Jurkat, Clone E6-1 (cell line): ENCODE measurements around the gene FCAR.
"Not testable (repeated sequence)": the region's sequence is repeated elsewhere in the genome, so short reads cannot be mapped to it uniquely, and the experiment has no call there.

Source experiments
- DNase-seq: peaks from one replicate; pipeline ENCODE4 v3.0.0-alpha.2; 2011; ENCODE audit warnings: low read depth, low spot score
- H3K4me3 ChIP-seq: 2 replicates; pipeline ENCODE4 v1.5.1; 2011; ENCODE audit warnings: mild to moderate bottlenecking, low read length, control low read depth, moderate library complexity

The FCAR gene

DNA sequence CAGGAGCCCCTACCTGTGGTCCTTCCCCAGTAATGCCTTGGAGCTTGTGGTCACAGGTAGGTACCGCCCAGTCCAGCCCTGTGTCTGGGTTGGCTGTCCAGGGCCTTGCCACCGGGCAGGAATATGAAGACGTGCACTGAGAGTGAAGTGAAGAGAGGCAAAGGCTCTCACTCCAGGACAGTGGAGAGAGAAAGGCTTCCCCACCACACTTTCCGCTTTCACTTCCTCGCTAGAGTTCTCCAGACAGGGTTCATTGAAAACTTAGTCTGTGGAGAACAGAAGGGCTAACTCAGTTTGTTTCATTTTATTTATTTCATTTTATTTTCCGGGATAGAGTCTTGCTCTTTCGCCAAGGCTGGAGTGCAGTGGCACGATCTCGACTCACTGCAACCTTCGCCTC is 14.2 kb downstream of the FCAR start:
- DNase-seq = no peak

DNA sequence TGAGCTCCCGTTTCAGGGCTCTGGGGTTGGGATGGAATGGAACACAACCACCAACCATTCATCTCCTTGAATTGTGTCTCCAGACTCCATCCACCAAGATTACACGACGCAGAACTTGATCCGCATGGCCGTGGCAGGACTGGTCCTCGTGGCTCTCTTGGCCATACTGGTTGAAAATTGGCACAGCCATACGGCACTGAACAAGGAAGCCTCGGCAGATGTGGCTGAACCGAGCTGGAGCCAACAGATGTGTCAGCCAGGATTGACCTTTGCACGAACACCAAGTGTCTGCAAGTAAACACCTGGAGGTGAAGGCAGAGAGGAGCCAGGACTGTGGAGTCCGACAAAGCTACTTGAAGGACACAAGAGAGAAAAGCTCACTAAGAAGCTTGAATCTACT is 15.5 kb downstream of the FCAR start:
- no peak for DNase-seq
- H3K4me3 ChIP-seq = no peak overlapping the region

More for the DNA sequence above, 14.2 kb downstream of the FCAR start:
- H3K4me3 ChIP-seq = no peak overlapping the region

DNA sequence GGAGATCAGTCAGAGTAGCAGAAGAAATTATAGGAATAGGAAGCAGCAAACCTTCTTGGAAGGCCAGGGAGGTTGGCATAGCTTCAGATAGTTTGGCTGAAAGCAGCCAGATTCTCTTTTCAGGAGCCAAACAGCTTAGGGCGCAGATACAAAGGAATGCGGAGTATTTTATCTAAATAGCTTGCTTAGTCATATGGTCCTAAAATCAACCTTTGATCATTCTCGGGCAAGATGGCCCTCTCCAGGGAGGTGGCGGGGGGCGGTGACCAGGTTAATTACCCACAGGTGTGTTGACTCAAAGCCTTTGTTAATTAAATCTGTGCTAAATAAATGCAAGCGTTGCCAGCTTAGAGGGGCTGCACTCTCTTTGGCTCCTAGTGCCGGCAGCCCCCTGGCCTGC is 19.4 kb downstream of the FCAR start:
- DNase-seq = no peak
- no peak overlapping the region for H3K4me3 ChIP-seq

DNA sequence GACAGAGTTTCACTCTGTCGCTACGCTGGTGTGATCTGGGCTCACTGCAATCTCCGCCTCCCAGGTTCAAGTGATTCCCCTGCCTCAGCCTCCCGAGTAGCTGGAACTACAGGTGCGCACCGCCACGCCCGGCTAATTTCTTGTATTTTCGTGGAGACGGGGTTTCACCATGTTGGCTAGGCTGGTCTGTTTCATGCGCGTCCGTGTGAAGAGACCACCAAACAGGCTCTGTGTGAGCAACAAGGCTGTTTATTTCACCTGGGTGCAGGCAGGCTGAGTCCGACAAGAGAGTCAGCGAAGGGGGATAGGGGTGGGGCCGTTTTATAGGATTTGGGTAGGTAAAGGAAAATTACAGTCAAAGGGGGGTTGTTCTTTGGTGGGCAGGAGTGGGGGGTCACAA is 20.1 kb downstream of the FCAR start:
- not testable (repeated sequence) for H3K4me3 ChIP-seq, DNase-seq

DNA sequence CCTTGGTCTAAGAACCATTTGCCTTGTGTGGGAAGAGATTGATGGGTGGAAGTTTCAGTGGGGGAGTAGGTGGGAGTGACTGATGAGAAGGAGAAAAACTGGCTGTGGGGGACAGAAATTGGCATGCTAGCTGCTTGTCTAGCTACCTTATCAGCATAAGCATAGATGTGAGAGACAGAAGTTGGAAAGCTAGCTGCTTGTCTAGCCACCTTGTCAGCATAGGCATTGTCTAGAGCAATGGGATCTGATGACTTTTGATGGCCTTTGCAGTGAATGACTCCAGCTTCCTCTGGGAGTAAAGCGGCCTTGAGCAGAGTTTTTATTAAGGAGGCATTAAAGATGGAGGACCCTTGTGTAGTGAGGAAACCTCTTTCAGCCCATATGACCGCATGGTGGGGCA is 22.0 kb downstream of the FCAR start:
- no peak overlapping the region for H3K4me3 ChIP-seq
- no peak for DNase-seq

DNA sequence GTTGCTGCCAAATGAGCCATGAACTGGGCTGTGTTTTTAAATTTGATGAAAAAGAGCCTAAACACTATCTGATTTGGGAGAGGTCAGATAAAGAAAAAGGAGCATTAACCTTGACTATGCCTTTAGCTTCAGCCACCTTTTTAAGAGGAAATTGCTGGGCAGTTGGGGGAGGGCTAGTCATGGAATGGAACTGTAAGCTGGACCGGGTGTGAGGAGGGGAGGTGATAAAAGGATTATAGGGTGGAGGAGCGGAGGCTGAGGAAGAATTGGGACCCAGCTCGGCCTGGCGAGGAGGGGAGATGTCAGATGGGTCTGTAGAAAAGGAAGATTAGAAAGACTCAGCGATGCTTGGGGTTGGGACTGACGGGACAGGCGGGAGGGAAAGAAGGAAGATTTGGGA is 24.6 kb downstream of the FCAR start:
- DNase-seq = not testable (repeated sequence)

DNA sequence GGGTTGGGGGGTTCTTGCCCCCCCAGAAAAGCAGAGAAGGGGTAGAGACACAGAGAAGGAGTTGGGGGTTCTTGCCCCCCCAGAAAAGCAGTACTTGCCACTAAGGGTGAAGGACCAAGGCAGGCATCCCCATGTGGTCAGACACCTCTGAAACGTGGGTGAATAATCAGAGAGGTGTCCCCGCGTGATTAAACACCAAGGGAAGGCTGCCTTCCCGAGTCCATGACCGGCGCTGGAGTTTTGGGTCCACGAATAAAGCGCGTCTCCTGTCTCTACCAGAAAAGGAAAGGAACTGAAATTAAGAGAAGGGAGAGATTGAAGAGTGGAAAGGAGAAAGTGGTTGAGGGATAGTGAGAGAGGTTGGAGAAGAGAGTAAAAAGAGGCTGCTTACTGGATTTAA is 25.6 kb downstream of the FCAR start:
- not testable (repeated sequence) for DNase-seq, H3K4me3 ChIP-seq

More for the DNA sequence above, 24.6 kb downstream of the FCAR start:
- not testable (repeated sequence) for H3K4me3 ChIP-seq

DNA sequence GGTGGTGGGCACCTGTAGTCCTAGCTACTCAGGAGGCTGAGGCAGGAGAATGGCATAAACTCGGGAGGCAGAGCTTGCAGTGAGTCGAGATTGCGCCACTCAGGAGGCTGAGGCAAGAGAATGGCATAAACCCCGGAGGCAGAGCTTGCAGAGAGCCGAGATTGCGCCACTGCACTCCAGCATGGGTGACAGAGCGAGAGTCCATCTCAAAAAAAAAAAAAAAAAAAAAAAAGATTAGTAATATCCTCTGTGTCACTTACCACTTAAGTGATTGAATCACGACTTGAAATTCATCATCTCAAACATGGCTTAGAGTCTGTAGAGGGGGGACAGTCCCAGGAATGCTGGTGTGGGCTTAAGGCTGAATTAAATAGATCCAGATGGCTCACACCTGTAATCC is 27.1 kb downstream of the FCAR start:
- H3K4me3 ChIP-seq, DNase-seq: not testable (repeated sequence)

DNA sequence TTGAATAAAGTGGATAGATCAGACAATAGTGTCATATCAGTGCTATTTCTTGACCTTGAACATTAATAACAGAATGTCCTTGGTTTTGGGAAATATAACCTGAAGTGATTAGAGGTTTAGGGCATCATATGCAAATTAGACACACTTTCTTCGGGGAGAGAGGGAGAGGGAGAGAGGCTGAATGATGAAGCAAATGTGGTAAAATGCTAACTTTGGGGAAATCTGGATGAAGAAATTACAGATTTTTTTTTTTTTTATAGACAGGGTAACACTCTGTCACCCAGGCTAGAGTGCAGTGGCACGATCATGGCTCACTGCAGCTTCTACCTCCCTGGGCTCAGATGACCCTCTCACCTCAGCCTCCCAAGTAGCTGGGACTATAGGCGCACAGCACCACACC is 28.0 kb downstream of the FCAR start:
- no peak for DNase-seq
- H3K4me3 ChIP-seq = no peak overlapping the region

DNA sequence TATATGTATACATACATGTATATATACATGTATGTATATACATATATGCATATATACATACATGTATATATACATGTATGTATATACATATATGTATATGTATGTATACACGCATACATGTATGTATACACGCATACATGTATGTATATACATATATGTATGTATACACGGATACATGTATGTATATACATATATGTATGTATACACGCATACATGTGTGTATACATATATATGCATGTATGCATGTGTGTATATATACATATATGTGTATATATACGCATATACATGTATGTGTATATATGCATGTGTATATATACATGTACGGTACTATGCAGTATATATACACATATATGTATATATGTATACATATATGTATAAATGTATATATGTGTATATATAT is 29.3 kb downstream of the FCAR start:
- H3K4me3 ChIP-seq = no peak overlapping the region
- DNase-seq = no peak

DNA sequence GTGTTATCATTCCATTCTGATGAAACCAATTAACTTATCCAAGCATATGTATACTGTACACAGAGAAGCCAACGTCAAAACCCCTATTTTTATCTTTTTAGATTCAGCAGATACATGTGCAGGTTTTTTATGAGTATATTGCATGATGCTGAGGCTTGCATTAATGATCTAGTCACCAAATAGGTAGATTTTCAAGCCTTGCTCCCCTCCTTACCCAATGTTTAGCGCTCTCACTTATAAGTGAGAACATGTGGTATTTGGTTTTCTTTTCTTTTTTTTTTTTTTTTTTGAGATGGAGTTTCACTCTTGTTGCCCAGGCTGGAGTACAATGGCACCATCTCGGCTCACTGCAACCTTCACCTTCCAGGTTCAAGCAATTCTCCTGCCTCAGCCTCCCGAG is 30.2 kb downstream of the FCAR start:
- not testable (repeated sequence) for DNase-seq, H3K4me3 ChIP-seq

DNA sequence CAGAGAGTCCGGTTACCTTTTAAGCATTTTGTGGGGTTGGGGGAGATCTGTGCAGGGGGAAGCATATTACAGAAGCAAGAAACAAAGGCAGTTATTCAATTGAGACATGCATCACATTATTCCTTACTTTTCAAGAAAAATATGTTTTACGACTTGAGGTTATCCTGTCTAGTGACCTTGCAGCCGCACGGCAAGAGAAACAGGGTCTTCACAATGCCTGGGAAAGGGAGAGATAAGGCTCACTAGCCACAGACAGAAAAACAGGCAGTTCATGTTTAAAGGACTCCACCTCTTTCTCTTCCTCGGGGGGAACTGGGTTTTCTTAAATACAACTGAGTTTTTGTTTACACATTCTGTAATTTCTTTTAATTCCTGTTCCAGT is 31.4 kb downstream of the FCAR start:
- H3K4me3 ChIP-seq = no peak overlapping the region
- no peak for DNase-seq

DNA sequence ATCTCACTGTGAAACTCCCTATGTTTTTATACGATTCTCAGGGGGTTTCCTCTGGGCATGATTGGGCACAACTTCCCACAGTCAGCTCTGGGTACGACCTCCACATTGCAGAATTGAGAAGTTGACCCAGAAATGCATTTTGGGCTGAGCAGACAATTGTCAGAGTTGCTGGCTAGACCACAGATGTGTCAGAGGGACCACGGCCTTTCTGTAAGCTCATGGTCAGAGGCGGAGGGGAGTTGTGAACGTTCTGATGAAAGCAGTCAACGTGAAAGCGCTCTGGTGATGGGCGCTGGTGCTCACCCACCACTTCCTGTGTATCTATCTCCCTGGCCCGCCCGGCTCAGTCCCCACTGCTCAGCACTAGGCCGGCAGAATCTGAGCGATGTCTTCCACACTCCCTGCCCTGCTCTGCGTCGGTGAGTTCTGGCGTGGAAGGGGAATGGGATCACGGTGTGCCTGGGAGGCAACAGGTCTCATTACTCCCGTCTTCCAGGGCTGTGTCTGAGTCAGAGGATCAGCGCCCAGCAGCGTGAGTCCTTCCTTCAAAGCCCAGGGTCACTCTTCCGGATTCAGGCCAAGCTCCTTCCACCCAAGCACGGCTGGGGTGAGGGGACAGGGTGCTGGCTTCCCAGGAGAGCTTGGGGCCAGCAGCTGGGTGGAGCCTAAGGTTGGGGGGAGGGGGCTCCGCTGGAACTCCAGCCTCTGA is 31.9 kb downstream of the FCAR start, which contains the start of gene NCR1:
TSS of gene NCR1 (plus strand) at position 346 of the 709 bp plus-strand sequence. CDS start at position 386, 40 bp downstream.
- DNase-seq = no peak
- H3K4me3 ChIP-seq = no peak within 1 kb of the TSS

DNA sequence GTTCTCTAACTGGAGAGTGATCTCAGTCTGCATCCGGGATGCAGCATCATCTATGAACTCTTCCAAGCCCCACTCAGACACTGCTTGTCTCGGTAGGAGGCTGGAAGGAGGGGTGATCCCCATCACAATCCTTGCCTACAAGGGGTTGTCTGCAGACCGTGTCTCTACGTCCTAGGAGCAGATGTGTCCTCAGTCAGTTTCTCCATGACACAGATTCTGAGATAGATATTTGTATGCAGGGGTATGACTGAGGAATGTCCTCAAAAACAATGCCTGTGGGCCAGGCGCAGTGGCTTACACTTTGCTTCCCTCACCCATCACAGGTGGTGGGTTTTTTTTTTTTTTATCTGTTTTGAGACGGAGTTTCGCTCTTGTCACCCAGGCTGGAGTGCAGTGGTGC is 32.8 kb downstream of the FCAR start:
- no peak for DNase-seq
- H3K4me3 ChIP-seq = no peak overlapping the region

DNA sequence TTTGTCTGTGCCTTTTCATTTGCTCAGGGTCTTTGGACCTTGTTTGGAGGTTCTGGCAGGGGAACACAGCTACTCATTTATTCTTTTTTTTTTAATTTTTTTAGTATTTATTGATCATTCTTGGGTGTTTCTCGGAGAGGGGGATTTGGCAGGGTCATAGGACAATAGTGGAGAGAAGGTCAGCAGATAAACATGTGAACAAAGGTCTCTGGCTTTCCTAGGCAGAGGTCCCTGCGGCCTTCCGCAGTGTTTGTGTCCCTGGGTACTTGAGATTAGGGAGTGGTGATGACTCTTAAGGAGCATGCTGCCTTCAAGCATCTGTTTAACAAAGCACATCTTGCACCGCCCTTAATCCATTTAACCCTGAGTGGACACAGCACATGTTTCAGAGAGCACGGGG is 33.9 kb downstream of the FCAR start:
- not testable (repeated sequence) for DNase-seq, H3K4me3 ChIP-seq

DNA sequence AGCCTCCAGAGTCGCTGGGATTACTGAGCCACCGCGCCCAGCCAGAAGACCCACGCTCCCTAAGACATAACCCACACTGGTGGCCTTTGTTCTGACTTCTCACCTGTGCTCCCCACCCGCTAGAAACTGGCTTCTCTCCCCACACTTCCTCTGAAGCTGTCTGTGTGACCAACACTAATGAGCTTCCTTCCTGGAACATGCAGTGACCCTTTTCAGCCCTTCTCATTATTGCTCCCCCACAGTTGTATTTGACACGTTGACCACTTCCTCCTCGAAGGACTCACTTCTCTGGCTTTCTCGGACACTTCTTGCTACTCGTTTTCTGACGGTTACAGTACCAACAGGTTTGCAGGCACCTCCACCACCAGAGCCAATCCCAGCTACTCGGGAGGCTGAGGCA is 42.8 kb downstream of the FCAR start:
- no peak overlapping the region for H3K4me3 ChIP-seq
- DNase-seq = no peak

DNA sequence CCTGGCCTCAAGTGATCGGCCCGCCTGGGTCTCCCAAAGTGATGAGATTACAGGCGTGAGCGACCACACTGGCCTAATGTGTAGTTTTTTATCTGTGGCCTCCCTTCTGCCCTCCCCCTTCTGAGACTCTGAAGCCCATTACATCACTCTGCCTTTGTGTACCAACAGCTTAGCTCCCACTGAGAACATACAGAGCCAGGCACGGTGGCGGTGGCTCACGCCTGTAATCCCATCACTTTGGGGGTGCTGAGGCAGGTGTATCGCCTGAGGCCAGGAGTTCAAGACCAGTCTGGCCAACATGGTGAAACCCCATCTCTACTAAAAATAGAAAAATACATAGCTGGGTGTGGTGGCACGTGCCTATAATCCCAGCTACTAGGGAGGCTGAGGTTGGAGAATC is 44.5 kb downstream of the FCAR start:
- no peak overlapping the region for H3K4me3 ChIP-seq
- DNase-seq = no peak

DNA sequence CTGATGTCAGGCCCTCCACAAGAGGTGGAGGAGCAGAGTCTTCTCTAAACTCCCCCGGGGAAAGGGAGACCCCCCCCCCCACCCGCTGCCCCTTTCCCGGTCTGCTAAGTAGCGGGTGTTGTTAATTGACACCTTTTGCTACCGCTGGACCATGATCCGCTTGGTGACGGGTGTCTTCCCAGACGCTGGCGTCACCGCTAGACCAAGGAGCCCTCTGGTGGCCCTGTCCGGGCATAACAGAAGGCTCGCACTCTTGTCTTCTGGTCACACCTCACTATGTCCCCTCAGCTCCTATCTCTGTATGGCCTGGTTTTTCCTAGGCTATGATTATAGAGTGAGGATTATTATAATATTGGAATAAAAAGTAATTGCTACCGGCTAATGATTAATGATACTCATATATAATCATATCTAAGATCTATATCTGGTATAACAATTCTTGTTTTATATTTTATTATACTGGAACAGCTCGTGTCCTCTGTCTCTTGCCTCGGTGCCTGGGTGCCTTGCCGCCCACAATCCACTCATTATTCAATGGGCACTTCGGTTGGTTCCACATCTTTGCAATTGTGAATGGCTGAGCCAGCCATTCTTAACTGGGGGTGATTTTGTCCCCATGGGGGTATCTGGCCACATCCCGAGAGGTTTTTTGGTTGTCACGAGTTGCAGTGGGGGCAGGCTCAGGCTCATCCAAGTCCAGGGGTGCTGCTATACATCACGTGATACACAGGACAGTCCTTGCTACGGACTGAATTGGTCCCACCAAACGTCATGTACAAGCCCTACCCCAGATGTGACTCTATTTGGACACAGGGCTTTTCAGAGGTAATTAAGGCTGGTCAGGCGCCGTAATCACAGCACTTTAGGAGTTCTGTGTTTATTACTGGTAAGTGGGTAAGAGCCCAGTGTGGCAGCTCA is 45.9 kb downstream of the FCAR start:
- not testable (repeated sequence) for DNase-seq, H3K4me3 ChIP-seq

DNA sequence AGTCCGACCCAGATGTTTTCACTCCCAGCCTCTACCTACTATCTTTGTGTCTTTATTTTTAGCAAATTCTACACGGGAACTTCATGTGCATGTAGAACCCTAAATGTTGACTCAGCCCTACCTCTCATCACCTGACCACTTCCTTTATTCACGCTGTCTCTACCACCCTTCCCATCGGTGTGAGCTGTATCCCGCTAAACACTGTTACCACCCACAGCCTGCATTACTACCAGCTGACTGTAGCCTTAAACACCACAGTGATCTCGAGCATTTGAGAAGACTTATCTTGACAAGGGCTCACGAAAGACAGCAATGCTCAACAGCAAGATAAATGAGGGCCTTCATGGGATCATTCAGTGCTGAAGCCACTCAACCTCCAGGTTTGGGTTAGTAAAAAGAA is 47.0 kb downstream of the FCAR start:
- no peak overlapping the region for H3K4me3 ChIP-seq
- DNase-seq = peak; percentile 9

DNA sequence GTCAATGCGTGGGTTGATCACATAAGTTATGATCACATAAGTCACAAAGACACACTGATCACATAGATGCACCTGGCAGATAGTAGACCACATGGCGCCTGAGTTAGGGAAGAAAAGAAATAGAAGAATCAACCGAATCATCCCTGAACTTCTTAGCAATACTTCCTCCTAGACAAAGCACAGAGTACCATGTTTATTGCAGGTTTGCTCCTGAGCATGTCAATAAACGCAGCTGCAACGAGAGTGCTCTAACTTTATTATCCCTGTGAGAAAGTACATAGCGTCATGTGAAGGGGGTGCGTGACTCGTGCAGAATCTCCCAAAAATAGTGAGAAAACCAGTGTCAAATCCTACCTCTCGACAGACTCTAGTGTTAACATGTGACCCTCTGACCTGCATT is 49.2 kb downstream of the FCAR start:
- DNase-seq = no peak
- H3K4me3 ChIP-seq = no peak overlapping the region
